Fibroblast of skin of scalp (primary cell): ENCODE measurements around the gene MYLK3.
"Not testable (repeated sequence)": the region's sequence is repeated elsewhere in the genome, so short reads cannot be mapped to it uniquely, and the experiment has no call there.

Experiments
- DNase-seq: peaks from one replicate; pipeline ENCODE4 v3.0.0-alpha.2; 2013

MYLK3 gene

GRCh38 chr16:46689365-46690280, 58.5 kb downstream of the MYLK3 start, which contains the start of gene ORC6:
Gene ORC6 (plus strand): TSS chr16:46689659. CDS start chr16:46689706, 47 bp downstream.
- DNase-seq: peak; percentile 97

- peak; percentile 99 for DNase-seq
Observed at GRCh38 chr16:46688654-46689364, 59.3 kb downstream of the MYLK3 start, which contains the start of gene VPS35. Gene VPS35 (minus strand): TSS chr16:46689178. CDS start chr16:46689133, 45 bp downstream.

GRCh38 chr16:46688101-46688653, 60.0 kb downstream of the MYLK3 start:
- DNase-seq: peak; percentile 23

DNA sequence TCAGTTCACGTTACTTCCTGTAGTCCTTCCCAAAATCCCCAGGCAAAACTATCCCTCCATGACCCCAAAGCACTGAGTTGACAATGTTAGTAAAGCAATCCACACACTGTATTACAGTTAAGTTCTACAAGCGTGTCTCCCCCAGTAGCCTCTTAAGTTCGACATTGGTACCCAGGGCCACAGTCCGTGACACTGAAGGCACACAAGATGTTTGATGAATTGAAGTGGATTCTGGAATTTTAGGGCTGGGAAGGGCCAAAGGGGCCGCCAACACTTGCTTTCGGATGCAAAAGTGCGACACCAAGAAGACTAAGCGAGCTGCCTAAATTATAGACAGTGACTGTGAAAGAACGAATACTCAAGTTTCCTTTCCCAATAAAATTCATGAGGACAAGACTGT, 60.7 kb downstream of the MYLK3 start:
- no peak for DNase-seq

- no peak for DNase-seq
Observed at GRCh38 chr16:46686815-46687473, 61.2 kb downstream of the MYLK3 start.

- DNase-seq: not testable (repeated sequence)
Observed at GRCh38 chr16:46681867-46682266, 66.3 kb downstream of the MYLK3 start.

- not testable (repeated sequence) for DNase-seq
Observed at GRCh38 chr16:46677943-46678342, 70.2 kb downstream of the MYLK3 start.

DNA sequence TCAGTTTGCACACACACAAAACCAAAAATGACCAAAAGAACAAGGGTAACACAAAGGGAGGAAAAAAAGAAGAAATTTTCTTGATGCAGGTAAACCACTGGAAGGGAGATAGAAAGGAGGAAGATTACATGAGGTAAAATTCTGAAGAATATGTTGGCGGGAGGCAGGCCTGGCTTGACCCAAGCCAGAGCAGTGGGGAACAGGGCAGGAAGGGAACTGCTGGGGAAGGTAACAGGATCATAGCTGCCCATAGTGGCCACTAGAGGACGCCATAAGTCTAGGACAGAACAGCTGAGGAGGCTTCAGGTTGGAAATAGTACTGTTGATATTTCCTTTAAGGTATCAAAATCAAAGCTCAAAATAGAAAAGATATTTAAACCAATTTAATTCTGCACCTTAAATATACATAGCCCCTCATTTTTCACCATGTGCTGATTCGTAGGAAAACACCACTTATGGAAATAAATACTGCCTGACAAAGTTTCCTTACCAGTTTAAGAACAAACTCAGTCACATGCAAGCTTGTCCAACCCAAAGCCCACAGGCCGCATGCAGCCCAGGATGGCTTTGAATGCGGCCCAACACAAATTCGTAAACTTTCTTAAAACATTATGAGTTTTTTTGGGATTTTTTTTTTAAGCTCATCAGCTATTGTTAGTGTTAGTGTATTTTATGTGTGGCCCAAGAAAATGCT, 74.7 kb downstream of the MYLK3 start:
- DNase-seq: peak; percentile 55

DNA sequence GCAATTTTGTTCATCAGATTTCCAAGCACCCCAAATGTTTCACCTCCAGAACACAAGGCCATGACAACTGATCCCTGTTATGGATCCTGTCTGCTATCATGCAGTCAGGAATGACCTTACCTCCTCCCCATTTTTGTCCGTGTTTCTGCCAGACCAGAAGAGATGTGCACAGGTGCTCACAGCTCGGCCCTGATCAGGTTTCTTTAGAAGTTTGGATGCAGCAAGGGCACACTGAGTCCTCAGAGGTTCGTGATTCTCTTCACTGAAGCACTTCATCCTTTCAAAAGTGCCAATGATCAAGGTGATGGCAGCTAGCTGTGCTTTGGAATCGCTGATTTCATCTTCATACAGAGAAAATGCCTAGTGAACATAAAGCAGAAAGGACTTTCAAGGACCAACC, 86.0 kb downstream of the MYLK3 start:
- no peak for DNase-seq

DNA sequence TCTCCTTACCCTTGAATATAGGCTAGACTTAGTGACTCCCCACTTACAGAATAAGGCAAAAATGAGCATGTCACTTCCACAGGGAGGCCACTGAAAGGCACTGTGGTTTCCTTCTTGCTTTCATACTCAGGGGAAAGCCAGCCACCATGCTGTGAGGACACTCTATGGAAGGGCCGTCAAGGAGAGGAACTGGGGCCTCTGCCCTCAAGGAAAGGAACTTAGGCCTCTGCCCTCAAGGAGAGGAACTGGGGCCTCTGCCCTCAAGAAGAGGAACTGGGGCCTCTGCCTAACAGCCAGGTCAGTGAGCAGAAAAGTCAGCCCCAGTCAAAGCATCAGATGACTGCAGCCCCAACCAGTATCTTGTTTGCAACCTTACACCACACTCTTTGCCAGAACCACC, 89.2 kb downstream of the MYLK3 start:
- no peak for DNase-seq
